ENCODE measurements around the gene OBP2A. TPM values are rescaled to one million over a fixed set of nuclear protein-coding genes. Genes with fewer than 3 reads are reported as not detected.

OBP2A gene
- total RNA-seq, 1 experiment from 2014 or later, result not detected

DNA sequence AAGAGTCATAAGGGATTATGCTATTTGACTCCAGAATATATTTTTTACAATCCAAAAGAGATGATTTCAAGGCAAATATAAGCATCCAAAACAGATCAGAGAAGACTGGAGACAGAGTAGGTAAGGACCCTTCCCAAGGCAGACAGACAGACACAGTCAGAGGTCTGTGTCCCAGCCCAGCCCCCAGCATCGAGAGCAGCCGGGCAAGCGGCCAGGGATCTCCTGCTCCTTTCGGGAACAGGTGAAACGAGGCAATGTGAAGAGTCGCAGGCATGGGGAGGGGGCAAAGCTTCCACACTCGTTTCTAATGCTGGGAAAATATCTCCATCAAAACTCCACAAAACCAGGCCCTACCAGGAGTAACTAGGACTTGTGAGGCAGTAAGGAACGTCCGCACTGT lies 21.4 kb downstream of the OBP2A start:
- H3K27ac Mint-ChIP-seq (ENCODE audit: unreplicated experiment), result no peak overlapping the region
- Histone ChIP-seq H3K36me3 (ENCODE audit: control insufficient read depth, insufficient read depth, low read length) (no peaks in the 10 kb centered on the region), H3K27me3 (replicated peaks; ENCODE audit: control insufficient read depth, insufficient read depth, low read length) (no peaks in the 10 kb centered on the region), H3K4me1 (no peaks in the 10 kb centered on the region), H3K4me3 (ENCODE audit: low read depth, low read length) (no peak overlapping the region), H3K9me3 (no peaks in the 10 kb centered on the region)
- no peak for DNase-seq
- H3K36me3 Mint-ChIP-seq (ENCODE audit: insufficient read depth, unreplicated experiment), result no peaks in the 10 kb centered on the region
- TF ChIP-seq, protein P1, sequence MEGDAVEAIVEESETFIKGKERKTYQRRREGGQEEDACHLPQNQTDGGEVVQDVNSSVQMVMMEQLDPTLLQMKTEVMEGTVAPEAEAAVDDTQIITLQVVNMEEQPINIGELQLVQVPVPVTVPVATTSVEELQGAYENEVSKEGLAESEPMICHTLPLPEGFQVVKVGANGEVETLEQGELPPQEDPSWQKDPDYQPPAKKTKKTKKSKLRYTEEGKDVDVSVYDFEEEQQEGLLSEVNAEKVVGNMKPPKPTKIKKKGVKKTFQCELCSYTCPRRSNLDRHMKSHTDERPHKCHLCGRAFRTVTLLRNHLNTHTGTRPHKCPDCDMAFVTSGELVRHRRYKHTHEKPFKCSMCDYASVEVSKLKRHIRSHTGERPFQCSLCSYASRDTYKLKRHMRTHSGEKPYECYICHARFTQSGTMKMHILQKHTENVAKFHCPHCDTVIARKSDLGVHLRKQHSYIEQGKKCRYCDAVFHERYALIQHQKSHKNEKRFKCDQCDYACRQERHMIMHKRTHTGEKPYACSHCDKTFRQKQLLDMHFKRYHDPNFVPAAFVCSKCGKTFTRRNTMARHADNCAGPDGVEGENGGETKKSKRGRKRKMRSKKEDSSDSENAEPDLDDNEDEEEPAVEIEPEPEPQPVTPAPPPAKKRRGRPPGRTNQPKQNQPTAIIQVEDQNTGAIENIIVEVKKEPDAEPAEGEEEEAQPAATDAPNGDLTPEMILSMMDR (IDR thresholded peaks at IDR 0.05; ENCODE audit: insufficient read depth in 1 of 2, low read depth in 1 of 2, low read length in 1 of 2, severe bottlenecking in 1 of 2, unreplicated experiment in 1 of 2), result no peak
- peaks cover 13% of the 10 kb centered on the region for H3K4me1 Mint-ChIP-seq (ENCODE audit: low read depth, unreplicated experiment)
- no peak overlapping the region for H3K4me3 Mint-ChIP-seq (ENCODE audit: unreplicated experiment)
- H3K9me3 Mint-ChIP-seq (ENCODE audit: unreplicated experiment), result no peaks in the 10 kb centered on the region
- POLR2A ChIA-PET, result no interaction called here
- no TSS peak for BruUV-seq (replicated peaks)
- intact Hi-C loops (cut with micrococcal nuclease; ENCODE audit: unreplicated experiment), result no loop called here
- H3K27me3 Mint-ChIP-seq (ENCODE audit: insufficient read depth, unreplicated experiment), result peaks cover 7% of the 10 kb centered on the region
- CTCF ChIA-PET, result no interaction called here

DNA sequence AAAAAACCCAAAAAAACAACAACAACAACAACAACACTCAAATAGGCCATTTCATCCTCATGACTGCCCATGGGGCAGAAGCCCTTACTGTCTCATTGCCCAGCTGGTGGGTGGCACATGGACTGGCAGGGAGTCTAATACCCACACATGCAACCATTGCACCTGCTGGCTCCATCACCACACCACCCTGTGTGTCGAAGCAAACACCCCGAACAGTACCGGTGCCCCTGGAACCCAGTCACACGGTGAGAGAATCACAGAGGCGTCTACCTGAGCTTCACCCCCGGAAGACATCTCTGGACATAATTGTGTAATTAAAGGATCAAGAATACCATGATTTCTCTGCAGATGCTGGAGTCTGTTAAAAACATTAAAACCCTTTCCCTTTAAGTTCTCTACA lies 22.1 kb downstream of the OBP2A start:
- ChIA-PET CTCF (no interaction called here), POLR2A (no interaction called here)
- no peak overlapping the region for H3K4me3 Mint-ChIP-seq (ENCODE audit: unreplicated experiment)
- H3K27me3 Mint-ChIP-seq (ENCODE audit: insufficient read depth, unreplicated experiment), result peaks cover 7% of the 10 kb centered on the region
- no TSS peak for BruUV-seq (replicated peaks)
- TF ChIP-seq, protein P1 (IDR thresholded peaks at IDR 0.05; ENCODE audit: insufficient read depth in 1 of 2, low read depth in 1 of 2, low read length in 1 of 2, severe bottlenecking in 1 of 2, unreplicated experiment in 1 of 2), result no peak
- H3K9me3 ChIP-seq, result no peaks in the 10 kb centered on the region
- H3K4me1 Mint-ChIP-seq (ENCODE audit: low read depth, unreplicated experiment), result peaks cover 13% of the 10 kb centered on the region
- no peaks in the 10 kb centered on the region for H3K27me3 ChIP-seq (replicated peaks; ENCODE audit: control insufficient read depth, insufficient read depth, low read length)
- no peaks in the 10 kb centered on the region for H3K9me3 Mint-ChIP-seq (ENCODE audit: unreplicated experiment)
- H3K4me3 ChIP-seq (ENCODE audit: low read depth, low read length), result no peak overlapping the region
- H3K36me3 Mint-ChIP-seq (ENCODE audit: insufficient read depth, unreplicated experiment), result no peaks in the 10 kb centered on the region
- DNase-seq, result no peak
- intact Hi-C loops (cut with micrococcal nuclease; ENCODE audit: unreplicated experiment), result no loop called here
- no peak overlapping the region for H3K27ac Mint-ChIP-seq (ENCODE audit: unreplicated experiment)
- H3K4me1 ChIP-seq, result no peaks in the 10 kb centered on the region
- H3K36me3 ChIP-seq (ENCODE audit: control insufficient read depth, insufficient read depth, low read length), result no peaks in the 10 kb centered on the region

DNA sequence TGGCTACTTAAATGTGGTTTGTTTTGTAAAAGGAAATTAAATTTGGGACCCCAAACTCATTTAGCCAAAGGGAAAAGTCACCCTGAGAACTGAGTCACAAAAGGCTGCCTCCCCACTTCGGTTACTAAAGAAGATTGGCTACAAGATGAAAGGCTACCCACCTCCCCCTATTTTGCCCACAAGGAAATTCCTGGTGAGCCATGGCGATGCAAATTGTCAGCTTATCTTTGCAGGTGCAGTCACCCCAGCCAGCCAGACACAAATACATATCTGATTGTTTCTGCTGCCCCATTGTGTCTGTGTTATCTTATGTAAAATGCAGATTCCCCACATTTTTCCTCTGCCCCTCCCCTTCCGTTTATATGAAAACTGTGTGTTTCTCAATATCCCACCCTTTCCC lies 24.5 kb downstream of the OBP2A start:
- peaks cover 7% of the 10 kb centered on the region for H3K27me3 Mint-ChIP-seq (ENCODE audit: insufficient read depth, unreplicated experiment)
- H3K36me3 Mint-ChIP-seq (ENCODE audit: insufficient read depth, unreplicated experiment), result no peaks in the 10 kb centered on the region
- Histone ChIP-seq H3K4me1 (no peaks in the 10 kb centered on the region), H3K27me3 (replicated peaks; ENCODE audit: control insufficient read depth, insufficient read depth, low read length) (no peaks in the 10 kb centered on the region), H3K4me3 (ENCODE audit: low read depth, low read length) (no peak overlapping the region), H3K9me3 (no peaks in the 10 kb centered on the region), H3K36me3 (ENCODE audit: control insufficient read depth, insufficient read depth, low read length) (no peaks in the 10 kb centered on the region)
- TF ChIP-seq, protein P1 (IDR thresholded peaks at IDR 0.05; ENCODE audit: insufficient read depth in 1 of 2, low read depth in 1 of 2, low read length in 1 of 2, severe bottlenecking in 1 of 2, unreplicated experiment in 1 of 2), result no peak
- peaks cover 11% of the 10 kb centered on the region for H3K4me1 Mint-ChIP-seq (ENCODE audit: low read depth, unreplicated experiment)
- intact Hi-C loops (cut with micrococcal nuclease; ENCODE audit: unreplicated experiment), result no loop called here
- CTCF ChIA-PET, result no interaction called here
- no peaks in the 10 kb centered on the region for H3K9me3 Mint-ChIP-seq (ENCODE audit: unreplicated experiment)
- DNase-seq, result no peak
- POLR2A ChIA-PET, result no interaction called here
- H3K4me3 Mint-ChIP-seq (ENCODE audit: unreplicated experiment), result no peak overlapping the region
- H3K27ac Mint-ChIP-seq (ENCODE audit: unreplicated experiment), result no peak overlapping the region
- BruUV-seq (replicated peaks), result no TSS peak
